Stimulated activated naive CD8-positive, alpha-beta T cell treated with anti-CD3 and anti-CD28 coated beads, Interleukin-15, amount 100 ng/mL, for 72 hours (primary cell): ENCODE measurements around the gene HCFC1.
"Not testable (repeated sequence)": the region's sequence is repeated elsewhere in the genome, so short reads cannot be mapped to it uniquely, and the experiment has no call there.

ENCODE experiments used
- ATAC-seq: fragments of 150-1000 bp; cut with Tn5 transposase; 2 replicates; pipeline ENCODE4 v1.10.0; 2021; ENCODE audit warnings: mild to moderate bottlenecking, moderate library complexity
- DNase-seq, 2 donors: peaks; one replicate each; pipeline ENCODE4 v3.0.0; 2021 to 2022
- H3K27ac Mint-ChIP-seq, 2 donors: one replicate each; pipeline ENCODE4 v1.8.0; 2022; ENCODE audit warnings: mild to moderate bottlenecking in 2 of 2, mixed read lengths in 2 of 2, moderate library complexity in 2 of 2
- H3K27me3 Mint-ChIP-seq: one replicate; pipeline ENCODE4 v1.8.0; 2022; ENCODE audit warnings: mixed read lengths
- H3K4me1 Mint-ChIP-seq: one replicate; pipeline ENCODE4 v1.8.0; 2022; ENCODE audit warnings: mild to moderate bottlenecking, mixed read lengths
- H3K4me3 Mint-ChIP-seq, 2 donors: one replicate each; pipeline ENCODE4 v1.8.0; 2022; ENCODE audit warnings: mild to moderate bottlenecking in 2 of 2, mixed read lengths in 2 of 2, moderate library complexity in 1 of 2
- H3K9me3 Mint-ChIP-seq, 2 donors: one replicate each; pipeline ENCODE4 v1.8.0; 2022; ENCODE audit warnings: mixed read lengths in 2 of 2

HCFC1 gene

GRCh38 chrX:153991013-153991580, 19.5 kb upstream of the HCFC1 start:
- H3K27me3 Mint-ChIP-seq = no peaks in the 10 kb centered on the region
- ATAC-seq (no peak), DNase-seq (no peak)
- peaks cover 22% of the 10 kb centered on the region for H3K4me1 Mint-ChIP-seq
- H3K27ac Mint-ChIP-seq = peak overlapping the region in 1 of 2 donors; percentile 93
- no peaks in the 10 kb centered on the region for H3K9me3 Mint-ChIP-seq
- peak overlapping the region; percentile 17 to 55 for H3K4me3 Mint-ChIP-seq

DNA sequence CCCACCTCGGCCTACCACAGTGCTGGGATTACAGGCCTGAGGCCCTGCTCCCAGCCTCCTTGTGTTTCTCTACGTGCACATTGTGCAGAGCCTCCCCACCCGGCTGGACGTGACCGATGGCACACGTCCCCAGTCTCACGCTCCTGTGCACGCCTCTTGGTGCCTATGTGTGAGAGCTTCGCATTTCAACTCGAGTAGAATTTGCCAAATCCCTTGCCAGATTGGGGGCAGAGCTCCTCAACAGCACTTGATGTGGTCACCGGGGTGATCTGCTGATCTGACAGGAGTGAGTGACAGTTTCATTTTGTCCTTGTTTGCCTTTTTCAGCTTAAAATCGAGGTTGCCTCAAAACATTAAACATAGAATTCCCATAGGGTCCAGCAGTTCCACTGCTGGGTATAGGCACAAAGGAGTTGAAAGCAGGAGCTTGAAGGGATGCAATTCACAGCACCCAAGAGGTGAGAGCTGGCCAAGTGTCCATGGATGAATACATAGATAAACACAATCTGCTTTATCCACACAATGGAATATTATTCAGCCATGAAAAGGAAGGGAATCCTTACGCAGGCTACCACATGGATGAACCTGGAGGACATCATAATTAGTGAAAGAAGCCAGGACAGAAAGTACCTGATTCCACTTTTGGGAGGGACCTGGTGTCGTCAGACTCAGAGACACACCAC, 18.5 kb upstream of the HCFC1 start:
- H3K4me3 Mint-ChIP-seq = peak overlapping the region; percentile 70 to 80
- peak overlapping the region; percentile 86 to 90 for H3K27ac Mint-ChIP-seq
- peak in 1 of 2 donors; percentile 33 for DNase-seq
- H3K9me3 Mint-ChIP-seq = no peaks in the 10 kb centered on the region
- H3K4me1 Mint-ChIP-seq = peaks cover 22% of the 10 kb centered on the region
- no peak for ATAC-seq
- H3K27me3 Mint-ChIP-seq = no peaks in the 10 kb centered on the region

- ATAC-seq (no peak), DNase-seq (no peak)
- Mint-ChIP-seq H3K4me1 (peaks cover 38% of the 10 kb centered on the region), H3K27me3 (no peaks in the 10 kb centered on the region), H3K9me3 (no peaks in the 10 kb centered on the region), H3K27ac (no peak overlapping the region), H3K4me3 (no peak overlapping the region)
These were observed 16.9 kb upstream of the HCFC1 start for GRCh38 chrX:153988493-153988892.

DNA sequence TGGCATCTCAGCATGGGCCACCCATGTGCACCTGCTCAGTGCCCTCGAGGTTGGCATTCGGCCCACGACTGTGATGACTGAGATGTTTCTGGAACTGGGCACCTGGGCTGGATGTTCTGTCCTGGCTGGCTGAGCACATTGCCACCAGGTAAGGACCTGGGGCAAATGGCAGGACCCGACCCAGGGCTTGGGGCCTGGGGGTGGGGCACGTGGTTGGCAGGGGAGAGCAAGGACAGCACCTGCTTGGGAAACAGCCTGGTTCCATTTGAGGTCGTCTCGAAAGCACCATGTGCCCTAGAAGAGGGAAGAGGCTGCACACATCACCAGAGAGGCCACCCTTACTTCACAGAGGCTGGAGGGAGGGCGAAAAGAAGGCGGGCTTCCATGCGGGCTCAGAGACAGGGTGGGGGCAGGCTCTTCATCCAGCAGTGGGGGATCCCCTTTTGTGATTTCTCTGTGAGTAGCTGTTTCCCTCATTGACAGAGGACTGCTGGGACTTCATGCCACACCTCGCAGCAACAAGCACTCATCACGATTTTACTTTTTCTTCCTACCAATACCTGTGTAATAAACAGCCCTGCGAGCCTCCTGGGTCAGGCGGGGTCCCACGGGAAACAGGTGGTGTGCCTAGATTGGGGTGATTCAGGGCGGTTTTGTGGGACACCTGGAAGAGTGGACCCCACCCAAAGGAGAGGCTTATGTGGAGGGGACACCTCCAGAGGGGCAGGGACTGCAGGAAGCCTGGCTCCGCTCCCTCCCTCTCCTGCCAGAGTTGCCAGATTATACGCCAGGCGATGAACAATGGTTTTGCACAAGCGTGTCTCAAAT, 12.9 kb upstream of the HCFC1 start:
- H3K4me1 Mint-ChIP-seq = peaks cover 56% of the 10 kb centered on the region
- ATAC-seq (peak; percentile 66), DNase-seq (peak; percentile 42 to 58)
- no peaks in the 10 kb centered on the region for H3K9me3 Mint-ChIP-seq
- H3K27ac Mint-ChIP-seq = peak overlapping the region; percentile 90 to 95
- H3K27me3 Mint-ChIP-seq = no peaks in the 10 kb centered on the region
- peak overlapping the region; percentile 87 to 92 for H3K4me3 Mint-ChIP-seq

DNA sequence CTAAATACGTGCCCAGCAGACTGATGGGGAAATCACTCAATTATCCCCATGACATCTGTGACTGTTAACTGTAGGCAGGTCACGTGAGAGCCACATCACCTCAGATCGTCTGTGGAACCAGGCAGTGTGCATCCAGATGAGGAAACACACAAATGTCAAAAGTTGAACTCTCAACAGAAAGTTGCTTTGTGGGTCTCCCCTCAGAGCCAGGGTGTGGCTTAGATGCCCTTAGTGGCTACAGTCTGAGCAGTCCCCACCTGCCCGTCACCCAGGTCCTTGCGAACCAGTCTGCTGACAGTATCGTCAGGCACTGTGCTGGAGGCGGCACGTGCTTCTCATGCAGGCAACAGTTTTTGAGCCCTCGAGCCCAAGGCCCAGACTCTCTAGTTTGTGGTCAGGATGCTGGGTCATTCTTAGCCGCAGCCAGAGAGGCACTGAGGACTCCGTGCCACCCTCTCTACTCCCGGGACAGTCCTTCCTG, 11.7 kb upstream of the HCFC1 start:
- ATAC-seq (no peak), DNase-seq (no peak)
- Mint-ChIP-seq H3K4me3 (peak overlapping the region; percentile 70 to 81), H3K4me1 (peaks cover 51% of the 10 kb centered on the region), H3K27ac (peak overlapping the region in 1 of 2 donors; percentile 78), H3K9me3 (no peaks in the 10 kb centered on the region), H3K27me3 (no peaks in the 10 kb centered on the region)

DNA sequence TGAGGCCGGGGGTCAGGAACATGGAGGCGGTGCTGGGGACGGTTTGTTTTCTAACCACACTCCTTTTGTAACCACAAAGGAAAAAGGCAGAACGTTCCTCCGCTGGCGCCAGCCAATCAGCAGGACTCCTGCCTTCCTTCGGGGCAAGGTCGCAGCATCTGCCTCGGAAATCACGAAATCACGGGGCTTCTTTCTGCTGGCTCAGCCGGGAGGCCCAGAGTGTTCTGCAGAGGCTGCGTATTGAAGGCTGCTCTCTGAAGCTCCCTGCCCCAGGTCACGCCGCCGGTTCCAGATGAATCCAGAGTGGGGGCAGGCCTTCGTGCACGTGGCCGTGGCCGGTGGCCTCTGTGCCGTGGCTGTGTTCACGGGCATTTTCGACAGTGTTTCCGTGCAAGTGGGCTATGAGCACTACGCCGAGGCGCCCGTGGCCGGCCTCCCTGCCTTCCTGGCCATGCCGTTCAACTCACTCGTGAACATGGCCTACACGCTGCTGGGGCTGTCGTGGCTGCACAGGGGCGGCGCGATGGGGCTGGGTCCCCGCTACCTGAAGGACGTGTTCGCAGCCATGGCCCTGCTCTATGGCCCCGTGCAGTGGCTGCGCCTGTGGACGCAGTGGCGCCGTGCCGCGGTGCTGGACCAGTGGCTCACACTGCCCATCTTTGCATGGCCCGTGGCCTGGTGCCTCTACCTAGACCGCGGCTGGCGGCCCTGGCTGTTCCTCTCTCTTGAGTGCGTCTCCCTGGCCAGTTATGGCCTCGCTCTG, 10.3 kb upstream of the HCFC1 start:
- DNase-seq = peak; percentile 43 to 70
- peak overlapping the region; percentile 85 to 92 for H3K27ac Mint-ChIP-seq
- no peaks in the 10 kb centered on the region for H3K27me3 Mint-ChIP-seq
- ATAC-seq = peak; percentile 44
- no peaks in the 10 kb centered on the region for H3K9me3 Mint-ChIP-seq
- H3K4me3 Mint-ChIP-seq = peak overlapping the region; percentile 70 to 81
- H3K4me1 Mint-ChIP-seq = peaks cover 51% of the 10 kb centered on the region

DNA sequence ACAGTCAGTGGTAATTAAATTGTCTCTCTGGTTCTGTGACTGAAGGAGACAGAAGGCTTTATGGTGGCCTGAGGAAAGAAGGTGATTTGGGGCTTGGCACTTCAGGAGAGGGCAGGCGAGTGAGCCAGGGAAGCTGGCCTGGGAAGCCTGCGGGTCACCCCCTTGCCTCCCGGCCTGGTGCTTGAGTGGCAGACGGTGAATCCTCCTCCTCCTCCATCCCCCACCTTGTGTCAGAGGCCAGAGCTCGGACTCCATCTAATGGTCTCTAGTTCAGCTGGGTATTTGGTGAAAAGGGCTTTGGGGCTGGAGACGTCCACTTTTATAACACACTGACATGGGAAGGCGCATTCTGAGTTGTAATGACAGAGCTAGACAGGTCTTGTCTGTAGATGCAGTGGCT, 9.6 kb upstream of the HCFC1 start:
- no peak for ATAC-seq
- Mint-ChIP-seq H3K27me3 (no peaks in the 10 kb centered on the region), H3K4me3 (peak overlapping the region; percentile 70 to 81), H3K4me1 (peaks cover 51% of the 10 kb centered on the region), H3K27ac (peak overlapping the region; percentile 85 to 92), H3K9me3 (no peaks in the 10 kb centered on the region)
- no peak for DNase-seq

GRCh38 chrX:153980394-153980793, 8.8 kb upstream of the HCFC1 start:
- Mint-ChIP-seq H3K4me3 (peak overlapping the region; percentile 77 to 81), H3K27ac (peak overlapping the region; percentile 89 to 96), H3K4me1 (peaks cover 51% of the 10 kb centered on the region)
- H3K27me3 Mint-ChIP-seq, H3K9me3 Mint-ChIP-seq: not testable (repeated sequence)
- peak; percentile 63 for ATAC-seq
- DNase-seq = peak in 1 of 2 donors; percentile 34

DNA sequence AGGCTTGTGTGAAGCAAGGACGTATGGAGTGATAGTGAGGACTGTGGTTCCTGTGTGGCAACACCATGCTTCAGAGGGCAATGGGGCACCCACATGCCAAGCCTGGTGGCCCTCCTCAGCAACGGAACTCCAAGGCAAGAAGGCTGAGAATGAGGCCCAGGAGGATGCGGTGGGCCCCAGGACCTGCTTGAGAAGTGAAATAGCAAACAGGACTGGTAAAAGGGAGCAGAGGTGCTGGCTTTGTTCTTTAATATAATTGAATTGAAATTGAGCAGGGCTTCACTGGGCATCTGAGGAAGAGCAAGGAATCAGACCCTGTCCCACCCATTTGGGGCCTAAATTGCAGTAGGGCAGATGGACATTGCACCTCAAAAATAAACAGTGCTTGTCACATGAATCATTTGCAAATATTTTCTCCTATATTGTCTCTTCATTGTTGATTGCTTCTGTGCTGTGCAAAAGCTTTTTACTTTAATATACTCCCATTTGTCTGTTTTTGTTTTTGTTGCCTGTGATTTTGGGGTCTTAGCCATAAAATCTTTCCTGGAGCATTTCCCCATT, 3.2 kb upstream of the HCFC1 start:
- DNase-seq (no peak), ATAC-seq (no peak)
- H3K4me1 Mint-ChIP-seq = peaks cover 20% of the 10 kb centered on the region
- no peaks in the 10 kb centered on the region for H3K27me3 Mint-ChIP-seq
- peak overlapping the region; percentile 81 to 85 for H3K4me3 Mint-ChIP-seq
- H3K27ac Mint-ChIP-seq = peak overlapping the region; percentile 97
- no peaks in the 10 kb centered on the region for H3K9me3 Mint-ChIP-seq

GRCh38 chrX:153974003-153974725, 2.5 kb upstream of the HCFC1 start:
- Mint-ChIP-seq H3K27me3 (no peaks in the 10 kb centered on the region), H3K9me3 (no peaks in the 10 kb centered on the region), H3K4me1 (peaks cover 20% of the 10 kb centered on the region), H3K27ac (peak overlapping the region; percentile 97), H3K4me3 (peak overlapping the region; percentile 81 to 85)
- DNase-seq = no peak
- ATAC-seq = no peak

DNA sequence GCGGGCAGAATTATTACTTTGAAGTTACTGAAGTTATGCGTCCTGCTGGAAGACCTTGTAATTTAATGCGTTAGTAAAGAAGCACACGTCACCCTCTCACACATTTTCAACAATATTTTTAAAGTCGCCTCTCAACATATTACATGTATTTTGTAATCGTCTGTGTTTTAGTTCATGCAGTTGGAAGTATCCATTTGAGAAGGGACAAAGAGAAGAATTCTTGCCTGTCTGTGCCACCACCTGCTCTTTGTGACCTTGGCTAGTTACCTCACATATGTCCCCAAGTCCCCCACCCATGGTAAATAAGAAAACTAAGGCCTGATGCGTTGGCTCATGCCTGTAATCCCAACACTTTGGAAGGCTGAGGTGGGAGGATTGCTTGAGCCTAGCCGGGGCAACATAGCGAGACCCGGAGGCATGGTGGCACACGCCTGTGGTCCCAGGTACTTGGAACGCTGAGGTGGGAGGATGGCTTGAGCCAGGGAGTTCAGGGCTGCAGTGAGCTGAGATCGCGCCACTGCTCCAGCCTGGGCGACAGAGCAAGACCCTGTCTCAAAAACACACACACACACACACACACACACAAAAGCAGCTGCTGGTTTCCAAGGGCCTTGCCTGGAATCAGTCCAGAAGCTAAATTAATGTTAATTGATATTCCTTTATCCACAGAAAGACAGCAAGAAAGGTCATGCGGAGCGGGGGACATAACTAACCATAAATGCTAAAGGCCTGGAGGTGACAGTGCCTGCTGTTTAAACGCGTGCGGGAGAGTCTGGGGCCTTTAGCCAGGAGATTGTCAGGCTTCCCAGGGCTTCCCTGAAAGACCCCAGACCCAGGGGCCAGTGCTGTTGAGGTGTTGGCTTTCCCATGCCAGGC, 1.7 kb upstream of the HCFC1 start:
- H3K4me3 Mint-ChIP-seq = peak overlapping the region; percentile 81 to 85
- no peak for ATAC-seq
- no peaks in the 10 kb centered on the region for H3K9me3 Mint-ChIP-seq
- H3K27me3 Mint-ChIP-seq = no peaks in the 10 kb centered on the region
- peak overlapping the region; percentile 97 for H3K27ac Mint-ChIP-seq
- no peak for DNase-seq
- peaks cover 21% of the 10 kb centered on the region for H3K4me1 Mint-ChIP-seq

- H3K27ac Mint-ChIP-seq = peak within 1 kb of the TSS; percentile 100
- peaks cover 29% of the 10 kb centered on the region for H3K4me1 Mint-ChIP-seq
- H3K27me3 Mint-ChIP-seq = no peaks in the 10 kb centered on the region
- DNase-seq (peak; percentile 83 to 93), ATAC-seq (peak; percentile 71)
- peak within 1 kb of the TSS; percentile 100 for H3K4me3 Mint-ChIP-seq
- H3K9me3 Mint-ChIP-seq = no peaks in the 10 kb centered on the region
These were observed 929 bp upstream of the HCFC1 start, which contains the start of gene TMEM187 for GRCh38 chrX:153972368-153973126. TMEM187 (plus strand) TSS chrX:153972754; CDS start chrX:153982063, 9,309 bp downstream.

GRCh38 chrX:153971124-153971449, 531 bp downstream of the HCFC1 start:
- Mint-ChIP-seq H3K27me3 (no peaks in the 10 kb centered on the region), H3K9me3 (no peaks in the 10 kb centered on the region), H3K4me1 (peaks cover 43% of the 10 kb centered on the region), H3K27ac (peak overlapping the region; percentile 100), H3K4me3 (peak overlapping the region; percentile 100)
- ATAC-seq (peak; percentile 51), DNase-seq (peak; percentile 79 to 88)
